ENCODE measurements around the gene B3GNT8. TPM values are rescaled to one million over a fixed set of nuclear protein-coding genes. Genes with fewer than 3 reads are reported as not detected.
"Not testable (repeated sequence)": the region's sequence is repeated elsewhere in the genome, so short reads cannot be mapped to it uniquely, and the experiment has no call there.

Gene B3GNT8
- polyA plus RNA-seq, 1 donor, result 1.8 TPM

DNA sequence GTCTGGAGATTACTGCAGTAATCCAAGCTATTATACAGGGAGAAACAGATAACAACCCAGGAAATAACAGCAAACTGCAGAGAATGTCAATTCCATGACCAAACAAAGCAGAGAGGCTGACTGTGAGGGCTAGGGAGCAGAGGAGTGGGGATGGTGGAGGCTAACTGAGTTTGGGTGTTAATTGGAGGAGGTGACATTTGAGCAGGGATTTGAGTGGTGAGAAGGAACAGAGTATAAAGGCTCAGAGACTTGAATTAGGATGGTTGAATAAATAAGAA lies 9.4 kb upstream of the B3GNT8 start:
- no peak for DNase-seq (ENCODE audit: low read depth)

GRCh38 chr19:41435936-41436673 lies 8.9 kb upstream of the B3GNT8 start:
- no peak for DNase-seq (ENCODE audit: low read depth)

GRCh38 chr19:41435376-41435775 lies 8.2 kb upstream of the B3GNT8 start:
- DNase-seq (ENCODE audit: low read depth), result not testable (repeated sequence)

DNA sequence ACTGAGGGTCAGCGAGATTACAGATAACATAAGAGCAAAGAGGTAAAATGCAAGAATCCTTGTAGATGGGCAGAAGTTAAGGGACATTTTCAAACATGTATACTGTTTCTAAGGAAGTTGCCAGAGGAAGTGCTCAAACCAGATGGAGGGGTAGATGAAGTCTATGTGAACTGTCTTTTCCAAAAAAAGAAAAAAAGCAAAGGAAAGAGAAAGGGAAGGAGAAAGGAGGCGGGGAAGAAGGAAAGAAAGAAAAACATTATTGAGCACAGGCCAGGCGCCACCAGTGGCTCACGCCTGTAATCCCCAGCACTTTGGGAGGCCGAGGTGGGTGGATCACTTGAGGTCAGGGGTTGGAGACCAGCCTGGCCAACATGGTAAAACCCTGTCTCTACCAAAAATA lies 7.3 kb upstream of the B3GNT8 start:
- no peak for DNase-seq (ENCODE audit: low read depth)

DNA sequence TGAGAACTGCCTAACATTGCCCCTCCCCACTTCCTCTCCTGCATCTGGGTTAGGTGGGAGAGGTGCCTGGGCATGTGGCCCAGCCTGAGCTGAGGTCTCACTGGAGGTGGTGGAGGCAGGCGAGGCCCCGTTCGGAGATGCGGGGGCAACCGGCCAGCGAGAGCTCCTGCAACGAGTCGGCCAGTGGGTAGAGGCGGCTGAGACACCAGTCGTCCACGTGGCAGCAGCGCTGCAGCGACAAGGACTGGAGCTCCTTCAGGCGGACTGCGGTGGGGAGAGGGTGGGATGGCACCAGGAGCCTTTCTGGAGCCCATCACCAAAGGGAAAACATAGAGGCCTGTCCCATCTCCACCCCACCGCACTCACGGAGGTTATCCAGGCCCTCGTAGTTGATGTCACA lies 6.0 kb upstream of the B3GNT8 start:
- DNase-seq (ENCODE audit: low read depth), result no peak

DNA sequence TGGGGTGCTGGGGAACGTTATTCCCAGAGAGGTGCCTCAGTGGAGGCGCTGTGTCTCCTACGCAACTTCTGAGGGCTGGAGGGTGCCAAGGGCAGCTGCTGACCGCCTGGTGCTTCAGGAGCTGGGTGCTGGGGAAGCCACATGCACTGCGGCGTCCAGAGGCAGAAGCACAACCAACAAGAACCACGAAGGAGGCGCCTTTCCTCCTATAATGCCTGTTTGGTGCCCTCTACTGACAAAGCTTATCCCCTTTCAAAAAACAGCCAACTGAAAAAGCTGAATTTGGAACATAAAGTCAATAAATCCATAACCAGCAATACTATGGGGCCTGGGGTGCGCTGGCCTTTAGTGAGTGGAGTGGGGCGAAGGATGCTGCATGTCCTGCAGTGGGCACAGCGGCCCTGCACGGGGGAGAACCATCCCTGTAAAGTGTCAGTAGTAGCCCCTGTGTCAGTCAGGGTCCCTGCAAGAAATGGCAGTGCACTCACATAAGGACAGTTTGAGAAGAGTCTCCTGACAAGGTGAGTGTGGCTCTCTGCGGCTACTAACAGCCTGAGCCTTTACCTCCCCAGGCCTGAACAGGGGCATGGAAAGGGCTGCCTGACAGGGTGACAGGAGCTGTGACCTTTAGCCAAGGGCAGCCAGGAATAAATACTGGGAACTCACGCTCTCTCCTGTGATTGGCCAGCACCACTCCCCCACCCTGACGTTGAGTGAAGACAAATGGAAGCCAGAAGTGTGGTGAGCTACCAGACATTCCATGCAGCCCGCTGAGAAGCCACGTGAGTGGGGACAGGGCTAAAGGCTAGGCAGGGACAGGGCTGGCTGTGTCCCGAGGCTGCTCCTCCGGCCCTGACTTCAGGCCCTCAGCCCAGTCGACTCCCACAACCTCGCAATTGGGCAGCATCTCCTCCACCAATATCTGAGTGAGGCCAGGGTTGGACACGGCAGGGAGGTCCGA lies 4.5 kb upstream of the B3GNT8 start:
- no peak for DNase-seq (ENCODE audit: low read depth)

DNA sequence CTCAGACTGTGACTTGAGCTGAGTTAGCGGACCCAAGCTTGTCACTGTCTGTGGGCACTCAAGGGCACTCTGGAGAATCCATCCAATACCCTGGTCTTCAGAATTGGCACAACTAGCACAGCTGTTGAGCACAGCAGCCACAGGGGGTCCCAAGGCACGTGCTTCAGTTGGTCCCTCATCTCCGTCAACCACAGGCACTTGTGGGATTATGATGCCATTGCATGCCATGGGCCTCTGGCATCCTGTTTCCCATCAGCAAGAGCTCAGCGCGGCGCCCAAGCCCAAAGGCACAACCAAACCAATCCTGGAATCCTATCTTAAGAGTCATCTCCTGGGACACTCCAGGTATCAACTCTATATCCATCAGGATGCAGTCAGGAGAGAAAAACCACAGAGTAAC lies 3.7 kb upstream of the B3GNT8 start:
- DNase-seq (ENCODE audit: low read depth), result no peak

- DNase-seq (ENCODE audit: low read depth), result no peak
Measured at GRCh38 chr19:41428481-41428859, 1.3 kb upstream of the B3GNT8 start.

DNA sequence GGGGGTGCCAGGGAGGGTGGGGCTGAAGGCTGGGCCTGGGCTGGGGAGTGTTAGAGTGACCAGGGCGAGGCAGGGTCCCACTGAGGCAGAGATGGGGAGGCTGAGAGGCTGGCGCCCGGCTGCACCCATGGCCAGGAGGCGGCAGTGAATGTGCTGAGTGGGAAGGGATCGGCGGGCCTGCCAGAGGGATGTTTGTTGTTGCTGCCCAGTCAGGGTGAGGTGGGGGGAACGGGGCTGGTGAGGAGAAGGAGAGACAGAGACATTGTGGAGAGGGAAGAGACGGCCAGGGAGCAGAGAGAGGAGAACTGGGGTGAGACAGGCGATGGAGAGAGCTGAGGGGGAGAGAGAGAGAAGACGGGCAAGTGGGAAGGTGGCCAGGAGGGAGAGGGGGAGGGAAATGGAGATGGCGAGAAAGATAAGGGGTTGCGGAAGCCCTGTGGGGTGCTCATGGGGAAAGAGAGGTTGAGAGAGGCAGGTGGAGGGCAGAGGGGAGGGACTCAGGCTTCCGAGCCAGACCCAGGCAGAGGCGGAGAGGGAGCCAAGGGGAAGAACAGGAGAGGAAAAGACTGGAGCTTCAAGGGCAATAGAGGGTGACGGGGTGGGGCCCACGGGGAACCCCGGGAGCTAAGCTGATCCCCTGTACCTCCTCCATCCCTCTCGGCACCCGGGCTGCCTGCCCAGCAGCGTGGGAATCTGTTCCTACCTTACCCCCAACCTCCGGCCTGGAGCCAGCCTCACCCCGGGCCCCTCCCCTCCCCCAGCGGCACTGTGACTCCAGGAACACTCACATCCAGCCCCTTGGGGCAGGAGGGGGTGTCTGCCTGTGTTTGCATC lies 690 bp upstream of the B3GNT8 start:
- no peak for DNase-seq (ENCODE audit: low read depth)

GRCh38 chr19:41426116-41426841 lies 895 bp downstream of the B3GNT8 start:
- DNase-seq (ENCODE audit: low read depth), result no peak

DNA sequence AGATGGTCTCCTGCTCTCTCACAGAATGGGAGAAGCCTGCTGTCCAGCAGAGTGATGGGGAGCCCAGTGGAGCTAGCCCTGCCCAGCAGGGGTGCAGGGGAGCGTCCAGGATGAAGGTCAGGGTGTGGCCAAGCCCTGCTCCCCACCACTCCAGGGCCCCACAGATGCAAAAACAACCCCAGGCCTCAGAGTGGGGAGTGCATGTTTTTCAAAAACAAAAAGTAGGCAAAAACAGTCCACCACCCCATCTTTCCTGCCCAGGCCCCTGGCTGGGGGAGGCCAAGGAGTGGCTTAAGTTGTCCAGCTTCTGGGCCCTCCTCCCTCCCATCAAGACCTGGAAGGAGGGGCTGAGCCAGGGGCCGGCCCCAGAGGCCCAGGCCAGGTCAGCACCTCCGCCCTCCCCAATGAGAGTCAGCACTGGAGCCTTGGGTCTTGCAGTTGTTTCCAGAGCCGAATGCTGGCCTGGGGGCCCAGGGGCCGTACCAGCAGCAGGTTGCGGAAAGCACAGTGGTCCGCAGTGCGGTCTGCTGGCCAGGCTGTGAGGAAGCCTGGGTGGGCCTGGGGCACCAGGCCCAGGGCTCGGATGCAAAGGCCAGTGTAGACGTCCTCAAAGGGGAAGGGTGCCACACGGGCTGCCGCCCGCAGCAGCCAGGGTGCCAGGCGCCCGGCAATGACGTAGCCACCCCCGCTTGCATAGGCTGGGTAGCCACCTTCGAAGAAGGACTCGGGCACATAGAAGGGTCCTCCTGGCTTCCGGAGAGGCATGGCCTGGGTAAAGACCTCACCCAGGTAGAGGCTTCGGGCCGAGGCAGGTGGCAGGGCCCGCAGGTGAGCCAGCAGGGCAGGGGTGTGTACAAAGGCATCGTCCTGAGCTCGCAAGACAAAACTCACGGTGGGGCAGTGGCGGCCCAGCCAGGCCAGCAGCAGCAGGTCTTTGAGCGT lies 1.7 kb downstream of the B3GNT8 start:
- no peak for DNase-seq (ENCODE audit: low read depth)

DNA sequence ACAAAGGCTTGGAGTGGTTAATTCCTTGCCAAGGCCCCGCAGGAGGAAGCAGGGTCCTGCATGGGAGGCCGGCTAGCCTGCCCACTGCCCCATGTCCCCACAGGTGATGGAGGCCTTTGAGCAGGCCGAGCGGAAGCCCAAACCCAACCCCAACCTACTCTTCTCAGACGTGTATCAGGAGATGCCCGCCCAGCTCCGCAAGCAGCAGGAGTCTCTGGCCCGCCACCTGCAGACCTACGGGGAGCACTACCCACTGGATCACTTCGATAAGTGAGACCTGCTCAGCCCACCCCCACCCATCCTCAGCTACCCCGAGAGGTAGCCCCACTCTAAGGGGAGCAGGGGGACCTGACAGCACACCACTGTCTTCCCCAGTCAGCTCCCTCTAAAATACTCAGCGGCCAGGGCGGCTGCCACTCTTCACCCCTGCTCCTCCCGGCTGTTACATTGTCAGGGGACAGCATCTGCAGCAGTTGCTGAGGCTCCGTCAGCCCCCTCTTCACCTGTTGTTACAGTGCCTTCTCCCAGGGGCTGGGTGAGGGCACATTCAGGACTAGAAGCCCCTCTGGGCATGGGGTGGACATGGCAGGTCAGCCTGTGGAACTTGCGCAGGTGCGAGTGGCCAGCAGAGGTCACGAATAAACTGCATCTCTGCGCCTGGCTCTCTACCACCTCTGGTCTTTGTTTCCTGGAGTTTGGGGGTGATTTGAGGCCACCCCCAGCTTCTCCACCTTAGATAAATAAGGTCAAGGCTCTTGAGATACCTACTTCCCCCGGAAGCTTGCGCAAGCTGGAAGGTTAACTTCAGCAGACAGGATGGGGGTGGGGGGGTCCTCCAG lies 2.6 kb downstream of the B3GNT8 start:
- DNase-seq (ENCODE audit: low read depth), result no peak

DNA sequence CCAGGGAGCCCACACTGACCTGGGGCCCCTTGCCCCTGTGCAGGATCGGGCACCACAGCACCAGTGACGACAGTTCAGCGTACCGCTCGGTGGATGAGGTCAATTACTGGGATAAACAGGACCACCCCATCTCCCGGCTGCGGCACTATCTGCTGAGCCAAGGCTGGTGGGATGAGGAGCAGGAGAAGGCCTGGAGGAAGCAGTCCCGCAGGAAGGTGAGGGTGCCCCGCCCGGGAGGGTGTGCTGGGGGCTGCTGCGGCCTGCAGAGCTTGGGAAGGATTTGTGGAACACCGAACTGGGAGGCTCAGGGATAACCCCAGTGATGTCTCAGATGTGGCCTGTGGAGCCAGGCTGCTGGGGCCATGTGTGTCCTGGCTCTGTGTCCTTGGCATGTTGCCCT lies 4.2 kb downstream of the B3GNT8 start:
- no peak for DNase-seq (ENCODE audit: low read depth)

DNA sequence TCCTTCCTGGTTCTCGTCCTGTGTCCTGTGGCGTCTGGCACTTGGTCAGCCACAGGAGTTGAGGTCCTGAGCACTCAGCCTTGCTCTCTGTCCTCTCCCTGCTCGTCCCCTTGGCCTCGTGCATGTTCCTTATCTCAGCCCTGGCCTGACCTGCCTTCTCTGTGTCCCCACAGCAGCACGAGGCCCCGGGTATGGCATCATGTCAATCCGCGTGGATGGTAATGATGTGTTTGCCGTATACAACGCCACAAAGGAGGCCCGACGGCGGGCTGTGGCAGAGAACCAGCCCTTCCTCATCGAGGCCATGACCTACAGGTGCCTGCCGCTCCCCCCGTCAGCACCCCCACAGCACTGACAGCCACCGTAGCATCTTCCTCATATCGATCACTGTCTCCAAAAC lies 4.7 kb downstream of the B3GNT8 start:
- no peak for DNase-seq (ENCODE audit: low read depth)

DNA sequence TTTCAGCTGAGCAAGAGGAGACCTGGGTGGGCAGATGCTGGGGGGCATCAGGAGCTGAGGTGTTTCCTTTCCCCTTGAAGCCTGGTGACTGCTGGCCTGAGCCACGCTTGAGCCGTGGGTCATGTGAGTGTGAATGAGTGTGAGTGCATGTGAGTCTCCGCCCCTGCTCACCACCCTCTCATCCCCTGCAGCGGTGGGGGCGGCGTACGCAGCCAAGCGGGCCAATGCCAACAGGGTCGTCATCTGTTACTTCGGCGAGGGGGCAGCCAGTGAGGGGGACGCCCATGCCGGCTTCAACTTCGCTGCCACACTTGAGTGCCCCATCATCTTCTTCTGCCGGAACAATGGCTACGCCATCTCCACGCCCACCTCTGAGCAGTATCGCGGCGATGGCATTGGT lies 5.2 kb downstream of the B3GNT8 start:
- DNase-seq (ENCODE audit: low read depth), result no peak

GRCh38 chr19:41421314-41421713 lies 5.9 kb downstream of the B3GNT8 start:
- no peak for DNase-seq (ENCODE audit: low read depth)

DNA sequence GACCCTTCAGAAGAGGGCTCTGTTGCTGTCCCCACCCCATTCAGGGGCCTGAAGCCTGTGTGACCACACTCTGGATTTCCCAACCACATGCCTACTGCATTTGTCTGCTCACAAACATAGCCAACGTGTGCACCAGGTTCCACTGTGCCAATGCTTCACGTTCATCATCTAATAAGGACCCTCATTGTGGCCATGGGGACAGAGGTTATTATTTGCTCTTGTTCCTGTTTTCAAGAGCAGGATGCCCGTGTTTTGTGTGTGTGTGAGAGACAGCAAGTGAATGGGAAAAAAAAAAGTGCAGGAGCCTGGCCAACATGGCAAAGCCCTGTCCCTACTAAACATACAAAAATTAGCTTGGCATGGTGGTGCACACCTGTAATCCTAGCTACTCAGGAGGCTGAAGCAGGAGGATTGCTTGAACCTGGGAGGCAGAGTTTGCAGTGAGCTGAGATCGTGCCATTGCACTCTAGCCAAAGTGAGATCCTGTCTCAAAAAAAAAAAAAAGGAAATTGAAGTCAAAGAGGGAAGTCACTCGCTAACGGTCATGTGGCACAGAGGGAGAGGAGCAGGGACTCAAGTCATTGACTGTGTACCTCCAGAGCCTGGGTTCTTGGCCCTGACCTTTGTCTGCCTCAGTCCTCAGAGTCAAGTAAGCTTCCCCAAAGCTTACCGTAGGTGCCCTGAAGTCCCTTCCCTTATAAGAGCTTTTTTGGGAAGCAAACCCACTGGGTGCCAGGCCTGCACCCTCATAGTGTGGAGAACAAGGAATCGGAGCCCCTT lies 6.9 kb downstream of the B3GNT8 start:
- DNase-seq (ENCODE audit: low read depth), result no peak

DNA sequence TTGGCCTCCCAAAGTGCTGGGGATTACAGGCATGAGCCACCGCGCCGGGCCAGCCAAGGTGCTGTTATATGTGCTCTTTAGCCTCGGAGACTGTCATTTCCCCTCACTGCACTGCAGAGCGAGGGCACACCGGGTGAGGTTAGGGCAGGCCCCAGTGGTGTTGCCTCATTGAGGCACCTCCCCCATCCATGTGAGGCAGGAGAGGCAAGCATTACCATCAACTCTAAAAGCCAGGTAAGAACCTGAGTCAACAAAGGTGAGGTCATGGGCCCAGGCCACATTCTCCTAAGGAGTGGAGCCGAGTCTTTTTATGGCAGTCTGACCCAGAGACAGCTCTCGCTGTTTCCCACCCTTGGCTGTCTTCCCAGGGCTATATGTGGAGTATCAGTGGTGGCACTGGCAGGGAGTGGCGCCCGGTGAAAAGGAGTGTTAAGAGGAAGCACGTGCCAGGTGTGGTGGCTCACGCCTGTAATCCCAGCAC lies 10.9 kb downstream of the B3GNT8 start:
- no peak for DNase-seq (ENCODE audit: low read depth)

DNA sequence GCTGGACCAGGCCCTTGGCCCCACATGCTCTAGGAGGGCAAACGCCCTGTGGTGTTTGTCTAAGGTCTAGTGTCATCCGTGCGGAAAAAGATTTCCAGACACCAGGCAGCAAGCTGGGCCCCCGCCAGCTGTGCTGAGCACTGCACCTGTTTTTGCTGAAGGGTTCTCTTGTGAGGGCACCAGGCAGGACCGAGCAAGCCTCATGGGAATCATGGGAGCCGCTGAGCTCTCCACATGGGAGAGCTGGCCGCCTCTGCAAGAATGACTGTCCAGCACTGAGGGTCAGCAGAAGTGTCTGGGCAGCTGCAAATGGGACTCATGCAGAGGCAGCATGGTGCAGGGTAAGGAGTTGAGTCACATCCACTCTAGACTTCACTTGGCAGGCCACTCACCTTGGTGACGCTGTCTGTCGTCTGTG lies 12.0 kb downstream of the B3GNT8 start:
- DNase-seq (ENCODE audit: low read depth), result no peak

Measured in forelimb muscle (tissue), 1 donor.